Ascending aorta (tissue), 2 donors: ENCODE results near the gene PARP2. TPM values are rescaled to one million over a fixed set of nuclear protein-coding genes. Genes with fewer than 3 reads are reported as not detected.

Source experiments
- DNase-seq, 2 donors: peaks; one replicate each; pipeline ENCODE4 v3.0.0-alpha.2; 2019; ENCODE audit warnings: low spot score in 2 of 2
- H3K27ac ChIP-seq, 2 donors: fragments of 200-600 bp; sonication (generic); one replicate each; pipeline ENCODE4 v1.5.1; 2016 to 2017; ENCODE audit warnings: mild to moderate bottlenecking in 1 of 2
- H3K27me3 ChIP-seq: fragments of 200-600 bp; sonication (generic); one replicate; pipeline ENCODE4 v1.5.1; 2017
- H3K36me3 ChIP-seq, 2 donors: fragments of 200-600 bp; sonication (generic); one replicate each; pipeline ENCODE4 v1.5.1; 2016
- H3K4me1 ChIP-seq, 2 donors: fragments of 200-600 bp; sonication (generic); one replicate each; pipeline ENCODE4 v1.5.1; 2016 to 2017; ENCODE audit warnings: mild to moderate bottlenecking in 1 of 2
- H3K4me3 ChIP-seq, 2 donors: fragments of 200-600 bp; sonication (generic); one replicate each; pipeline ENCODE4 v1.5.1; 2016 to 2017; ENCODE audit warnings: mild to moderate bottlenecking in 1 of 2
- H3K9me3 ChIP-seq, 2 donors: fragments of 200-600 bp; sonication (generic); one replicate each; pipeline ENCODE4 v1.5.1; 2016
- CTCF ChIP-seq, 3 experiments: fragments of 200-600 bp in 2 of 3; fragments of 450-650 bp in 1 of 3; sonication (generic) in 2 of 3; IDR thresholded peaks; one replicate each; pipeline ENCODE4 v1.5.1; 2016 to 2019; ENCODE audit warnings: antibody characterized with exemption in 3 of 3, mild to moderate bottlenecking in 1 of 3, moderate library complexity in 1 of 3
- intact Hi-C: fragments of 100-400 bp; cut with DNase I; formaldehyde crosslinking; loops from one replicate; pipeline ENCODE4 v1.15.1; 2023
- total RNA-seq: library from RNA; depleted of rRNA; stranded (reverse); fragments of >200 nt; gene quantifications from one replicate; pipeline ENCODE4 v1.1.0, GENCODE V29; 2016

PARP2 gene
- total RNA-seq, 1 donor from 2014 or later, result 0.32 TPM

GRCh38 chr14:20305265-20306078, 38.0 kb upstream of the PARP2 start, which contains the start of gene TTC5:
TTC5 (minus strand) TSS chr14:20305951; CDS start chr14:20305937, 14 bp downstream.
- Histone ChIP-seq H3K9me3 (no peaks in the 10 kb centered on the region), H3K27ac (no peak within 1 kb of the TSS), H3K27me3 (no peaks in the 10 kb centered on the region), H3K36me3 (peaks cover 7 to 15% of the 10 kb centered on the region in 2 donors), H3K4me3 (peak within 1 kb of the TSS; percentile 64 to 80), H3K4me1 (peaks cover 0 to 6% of the 10 kb centered on the region in 2 donors)
- DNase-seq, result peak in 1 of 2 donors; percentile 87
- intact Hi-C loops, result no loop called here
- TF ChIP-seq CTCF (IDR thresholded peaks at IDR 0.05), result peak; percentile 56 to 89 (median 85)

- Histone ChIP-seq H3K36me3 (peaks cover 1 to 10% of the 10 kb centered on the region in 2 donors), H3K27ac (no peak overlapping the region), H3K4me3 (peak overlapping the region; percentile 64 to 80), H3K9me3 (no peaks in the 10 kb centered on the region), H3K4me1 (peaks cover 0 to 6% of the 10 kb centered on the region in 2 donors), H3K27me3 (no peaks in the 10 kb centered on the region)
- no peak for DNase-seq
- no peak for TF ChIP-seq CTCF (IDR thresholded peaks at IDR 0.05)
- intact Hi-C loops, result no loop called here
Observed at GRCh38 chr14:20306079-20306423, 37.4 kb upstream of the PARP2 start.

GRCh38 chr14:20314026-20314425, 29.4 kb upstream of the PARP2 start:
- intact Hi-C loops, result no loop called here
- Histone ChIP-seq H3K9me3 (no peaks in the 10 kb centered on the region), H3K27me3 (no peaks in the 10 kb centered on the region), H3K36me3 (peaks cover 60 to 73% of the 10 kb centered on the region in 2 donors), H3K27ac (no peak overlapping the region), H3K4me3 (no peak overlapping the region), H3K4me1 (no peaks in the 10 kb centered on the region)
- TF ChIP-seq CTCF (IDR thresholded peaks at IDR 0.05), result no peak
- no peak for DNase-seq

- H3K36me3 ChIP-seq, result peaks cover 72 to 83% of the 10 kb centered on the region in 2 donors
- TF ChIP-seq CTCF (IDR thresholded peaks at IDR 0.05), result no peak
- no peaks in the 10 kb centered on the region for H3K27me3 ChIP-seq
- no peak overlapping the region for H3K27ac ChIP-seq
- no peaks in the 10 kb centered on the region for H3K9me3 ChIP-seq
- DNase-seq, result no peak
- intact Hi-C loops, result no loop called here
- H3K4me1 ChIP-seq, result no peaks in the 10 kb centered on the region
- no peak overlapping the region for H3K4me3 ChIP-seq
Observed at GRCh38 chr14:20317720-20318119, 25.7 kb upstream of the PARP2 start.

GRCh38 chr14:20327005-20327869, 16.2 kb upstream of the PARP2 start:
- DNase-seq, result no peak
- peaks cover 44 to 53% of the 10 kb centered on the region in 2 donors for H3K36me3 ChIP-seq
- intact Hi-C loops, result loop anchor here (2.0 kb wide), 2 partner anchors 16 to 282 kb away; partner anchors contain the start of gene PARP2
- H3K4me1 ChIP-seq, result peaks cover 0 to 8% of the 10 kb centered on the region in 2 donors
- no peaks in the 10 kb centered on the region for H3K9me3 ChIP-seq
- TF ChIP-seq CTCF (IDR thresholded peaks at IDR 0.05), result peak; percentile 56 to 78 (median 64)
- H3K27ac ChIP-seq, result peak overlapping the region in 1 of 2 donors; percentile 19
- no peak overlapping the region for H3K4me3 ChIP-seq
- no peaks in the 10 kb centered on the region for H3K27me3 ChIP-seq
